H7 (cell line): Measurements from ENCODE around the gene CDCP2. TPM values are rescaled to one million over a fixed set of nuclear protein-coding genes. Genes with fewer than 3 reads are reported as not detected.

Experiments
- DNase-seq: peaks from one replicate; pipeline ENCODE4 v3.0.0; 2012
- H3K27me3 ChIP-seq: 2 replicates; pipeline ENCODE4 v1.6.0; 2011; ENCODE audit warnings: mild to moderate bottlenecking, low read length; ENCODE audit not compliant: control insufficient read depth, insufficient read depth
- H3K36me3 ChIP-seq: replicated peaks from 2 replicates; pipeline ENCODE4 v1.5.1; 2011; ENCODE audit warnings: low read length; ENCODE audit not compliant: control insufficient read depth, insufficient read depth
- H3K4me3 ChIP-seq: 2 replicates; pipeline ENCODE4 v1.5.1; 2011; ENCODE audit warnings: low read depth, mild to moderate bottlenecking, control low read depth, low read length, moderate library complexity; ENCODE audit not compliant: insufficient read depth
- total RNA-seq: library from RNA; depleted of rRNA; stranded (reverse); fragments of >200 nt; shearing (Covaris generic); gene quantifications from 2 replicates; pipeline ENCODE4 v1.2.3, GENCODE V29; 2014

CDCP2 gene
- total RNA-seq, 1 experiment from 2014 or later, result not detected

DNA sequence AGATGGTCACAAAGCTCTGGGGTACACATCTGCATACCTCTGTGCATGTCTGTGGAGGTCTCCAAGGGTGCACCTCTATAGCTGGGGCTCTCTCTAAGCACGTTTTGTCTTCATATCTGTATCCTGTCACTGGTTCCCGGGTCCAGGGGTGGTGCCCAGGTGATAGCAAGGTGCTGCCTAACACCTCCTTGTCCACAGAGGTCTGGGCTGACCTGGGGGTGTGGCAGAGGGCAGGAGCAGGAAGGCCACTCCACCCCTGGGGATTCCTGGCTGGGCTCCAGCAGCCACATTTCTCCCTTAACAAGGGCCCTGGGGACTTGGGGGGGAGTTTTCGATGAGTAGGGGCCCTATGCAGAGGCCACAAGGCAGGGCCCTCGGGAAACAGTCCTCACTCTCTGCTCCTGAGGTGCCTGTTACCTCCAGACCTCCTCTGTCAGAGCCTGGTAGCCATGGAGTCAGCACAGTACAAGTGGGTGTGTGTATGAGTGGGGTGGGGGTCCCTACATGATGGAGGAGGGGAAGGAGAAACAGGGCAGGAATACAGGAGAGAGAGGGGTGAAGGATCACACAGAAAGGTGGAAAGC, 7.0 kb upstream of the CDCP2 start:
- DNase-seq, result no peak
- Histone ChIP-seq H3K4me3 (no peak overlapping the region), H3K36me3 (no peaks in the 10 kb centered on the region), H3K27me3 (no peaks in the 10 kb centered on the region)

- Histone ChIP-seq H3K27me3 (no peaks in the 10 kb centered on the region), H3K4me3 (no peak overlapping the region), H3K36me3 (no peaks in the 10 kb centered on the region)
- DNase-seq, result no peak
Measured at GRCh38 chr1:54158071-54158470, 5.3 kb upstream of the CDCP2 start.

- Histone ChIP-seq H3K4me3 (no peak overlapping the region), H3K36me3 (no peaks in the 10 kb centered on the region), H3K27me3 (no peaks in the 10 kb centered on the region)
- no peak for DNase-seq
Measured at GRCh38 chr1:54157401-54157800, 4.6 kb upstream of the CDCP2 start.

DNA sequence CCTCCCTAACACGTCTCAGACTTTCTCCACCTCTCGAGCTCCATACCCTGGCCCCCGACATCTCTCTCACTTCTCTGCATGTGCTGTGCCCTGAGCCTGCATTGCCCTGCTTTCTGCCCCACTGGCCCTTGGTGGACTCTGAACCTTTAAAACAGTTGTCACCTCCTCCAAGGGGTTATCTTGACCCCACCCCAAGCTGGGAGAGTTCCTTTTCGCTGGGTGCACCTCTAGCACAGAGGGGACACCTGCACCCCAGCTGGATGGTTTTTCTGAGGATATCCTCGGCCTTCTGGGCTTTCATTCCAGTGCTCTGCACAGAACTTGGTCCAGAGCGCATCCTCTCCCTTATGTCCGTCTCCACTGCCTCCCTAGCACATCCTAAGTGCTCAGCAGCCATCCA, 4.2 kb upstream of the CDCP2 start:
- no peaks in the 10 kb centered on the region for H3K36me3 ChIP-seq
- no peak for DNase-seq

DNA sequence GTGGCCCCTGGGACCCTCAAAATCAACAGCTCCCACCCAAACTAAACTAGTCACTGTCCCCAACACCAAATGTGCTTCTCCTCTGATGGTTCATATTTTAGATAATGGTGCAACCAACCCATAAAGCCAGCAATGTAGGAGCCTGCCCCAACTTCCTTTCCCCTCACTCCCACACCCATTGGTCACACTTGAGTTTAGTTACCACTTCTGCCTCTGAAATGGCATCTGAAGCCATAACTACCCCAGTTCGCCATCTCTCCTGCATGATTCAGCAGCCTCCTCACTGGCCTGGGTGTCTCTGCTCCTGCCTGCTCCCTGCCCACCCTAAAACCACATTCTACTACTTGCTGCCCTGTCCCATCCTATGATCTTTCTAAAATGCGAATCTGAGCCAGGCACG, 3.4 kb upstream of the CDCP2 start:
- Histone ChIP-seq H3K27me3 (no peaks in the 10 kb centered on the region), H3K36me3 (no peaks in the 10 kb centered on the region), H3K4me3 (no peak overlapping the region)
- no peak for DNase-seq

More for the DNA sequence above, 4.2 kb upstream of the CDCP2 start:
- Histone ChIP-seq H3K4me3 (no peak overlapping the region), H3K27me3 (no peaks in the 10 kb centered on the region)

DNA sequence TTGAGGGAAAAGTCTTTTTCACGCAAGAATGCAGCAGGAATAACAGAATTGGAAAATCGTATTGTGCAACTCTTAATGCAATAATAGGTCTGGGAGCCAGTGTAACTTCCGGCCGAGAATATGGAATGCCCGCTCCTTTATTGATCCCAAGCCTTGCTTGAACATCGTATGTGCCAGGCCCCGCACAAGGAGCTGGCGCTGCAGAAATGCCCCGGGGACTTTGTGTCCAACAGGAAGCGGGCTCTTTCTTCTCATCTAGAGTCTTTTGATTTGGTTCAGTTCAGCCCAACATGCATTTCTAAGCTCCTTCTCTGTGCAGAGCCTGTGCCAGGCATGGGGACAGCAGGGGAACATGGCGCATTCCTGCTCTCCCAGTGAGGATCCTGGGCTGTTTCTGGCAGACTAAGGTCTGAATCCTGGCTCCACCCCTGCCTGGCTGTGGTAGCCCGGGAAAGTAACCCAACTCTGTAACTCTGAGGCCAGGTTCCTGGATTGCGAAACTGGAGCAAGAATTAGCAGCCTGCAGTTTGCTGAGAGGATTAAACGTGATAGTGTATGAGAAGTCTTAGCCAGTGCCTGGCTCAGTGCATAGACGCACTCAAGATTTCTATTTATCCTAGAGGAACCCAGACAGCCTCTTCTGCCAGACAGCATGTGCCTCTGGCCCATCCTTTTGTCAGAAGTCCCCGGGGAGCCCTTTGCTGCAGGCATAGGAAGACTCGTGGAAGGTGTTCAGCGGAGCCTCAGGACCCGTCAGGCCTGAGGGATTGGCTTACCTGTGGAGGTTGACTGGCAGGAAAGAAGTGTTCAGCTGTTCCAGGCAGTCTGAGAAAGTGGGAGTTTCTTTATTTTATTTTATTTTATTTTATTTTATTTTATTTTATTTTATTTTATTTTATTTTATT, 987 bp upstream of the CDCP2 start:
- Histone ChIP-seq H3K27me3 (no peaks in the 10 kb centered on the region), H3K36me3 (no peaks in the 10 kb centered on the region), H3K4me3 (no peak overlapping the region)
- peak; percentile 82 for DNase-seq

- DNase-seq, result no peak
- H3K27me3 ChIP-seq, result no peaks in the 10 kb centered on the region
- H3K36me3 ChIP-seq, result no peaks in the 10 kb centered on the region
- no peak overlapping the region for H3K4me3 ChIP-seq
Measured at GRCh38 chr1:54151013-54151412, 1.8 kb downstream of the CDCP2 start.

DNA sequence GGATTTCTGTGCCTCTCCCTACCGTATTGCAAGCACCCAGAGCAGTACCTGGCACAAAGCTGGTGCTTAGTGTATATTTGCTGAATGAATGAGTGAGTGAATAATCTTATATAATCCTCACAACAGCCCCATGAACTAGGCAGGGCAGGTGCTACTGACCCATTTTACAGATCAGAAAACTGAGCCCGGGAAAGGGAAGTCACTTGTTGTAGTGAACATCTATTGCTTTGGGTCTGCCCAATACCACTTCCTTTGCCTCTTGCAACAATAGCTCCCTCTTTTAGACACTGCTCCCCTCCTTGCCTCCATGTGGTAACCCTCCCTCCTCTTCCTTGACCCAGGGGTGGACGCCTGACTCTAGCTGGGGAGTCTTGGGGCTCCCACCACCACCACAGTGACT, 3.1 kb downstream of the CDCP2 start:
- H3K27me3 ChIP-seq, result no peaks in the 10 kb centered on the region
- no peaks in the 10 kb centered on the region for H3K36me3 ChIP-seq
- no peak for DNase-seq
- no peak overlapping the region for H3K4me3 ChIP-seq

GRCh38 chr1:54144366-54144765, 8.4 kb downstream of the CDCP2 start:
- Histone ChIP-seq H3K27me3 (no peaks in the 10 kb centered on the region), H3K36me3 (no peaks in the 10 kb centered on the region), H3K4me3 (no peak overlapping the region)
- DNase-seq, result no peak

DNA sequence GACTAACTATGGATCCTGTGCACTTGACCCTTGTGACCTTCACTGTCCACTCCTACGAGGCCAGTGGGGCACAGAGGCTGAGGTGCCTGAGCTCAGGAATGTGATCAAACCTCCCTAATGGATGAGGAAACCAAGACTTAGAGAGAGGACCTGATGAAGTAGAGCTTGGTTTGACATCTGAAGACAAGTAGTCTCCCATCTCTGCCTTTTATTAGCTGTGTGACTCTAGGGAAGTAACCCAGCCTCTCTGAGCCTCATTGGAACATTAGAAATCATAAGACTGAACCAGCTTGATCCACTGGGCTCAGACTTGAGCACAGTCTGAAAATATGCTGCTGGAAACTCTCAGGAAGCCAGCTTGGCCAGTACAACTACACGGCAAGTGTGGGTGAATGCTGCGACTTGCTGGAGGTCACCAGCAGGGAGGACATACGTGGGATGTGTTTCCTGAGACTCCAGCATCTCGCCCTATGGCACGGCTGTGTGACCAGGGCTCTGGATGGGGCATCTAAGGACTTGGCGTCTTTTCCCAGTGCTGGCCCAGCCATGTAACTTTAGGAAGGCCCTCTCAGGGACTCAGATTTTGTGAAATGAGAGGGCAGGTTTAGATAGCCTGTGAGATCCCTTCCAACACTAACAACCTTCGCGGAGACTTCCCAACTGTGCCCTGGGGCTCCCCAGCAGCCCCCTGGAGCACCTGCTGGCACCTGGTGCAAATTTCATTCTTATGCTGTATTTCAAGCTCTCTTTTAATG, 10.5 kb downstream of the CDCP2 start:
- no peak for DNase-seq
- H3K4me3 ChIP-seq, result no peak overlapping the region
- no peaks in the 10 kb centered on the region for H3K27me3 ChIP-seq
- no peaks in the 10 kb centered on the region for H3K36me3 ChIP-seq

DNA sequence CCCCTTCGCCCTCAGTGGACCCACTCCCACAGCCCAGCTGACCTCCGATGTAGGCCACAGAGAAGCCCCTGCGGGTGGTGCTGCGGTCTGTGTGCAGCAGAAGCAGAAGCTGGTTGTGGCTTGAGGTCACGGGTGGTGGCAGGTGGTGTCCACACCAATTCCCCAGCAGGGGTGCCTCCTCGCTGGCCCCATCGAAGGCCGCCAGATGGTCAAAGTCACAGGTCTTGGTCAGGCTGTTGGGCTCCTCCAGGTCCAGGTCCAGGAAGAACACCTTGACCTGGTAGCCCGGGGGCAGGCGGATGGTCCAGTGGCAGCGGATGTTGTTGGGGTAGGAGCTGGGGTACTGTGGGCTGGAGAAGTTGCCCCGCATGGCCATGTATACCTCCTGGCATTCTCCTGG, 13.1 kb downstream of the CDCP2 start:
- H3K36me3 ChIP-seq, result no peaks in the 10 kb centered on the region
- no peak for DNase-seq
- H3K4me3 ChIP-seq, result no peak overlapping the region
- H3K27me3 ChIP-seq, result no peaks in the 10 kb centered on the region

DNA sequence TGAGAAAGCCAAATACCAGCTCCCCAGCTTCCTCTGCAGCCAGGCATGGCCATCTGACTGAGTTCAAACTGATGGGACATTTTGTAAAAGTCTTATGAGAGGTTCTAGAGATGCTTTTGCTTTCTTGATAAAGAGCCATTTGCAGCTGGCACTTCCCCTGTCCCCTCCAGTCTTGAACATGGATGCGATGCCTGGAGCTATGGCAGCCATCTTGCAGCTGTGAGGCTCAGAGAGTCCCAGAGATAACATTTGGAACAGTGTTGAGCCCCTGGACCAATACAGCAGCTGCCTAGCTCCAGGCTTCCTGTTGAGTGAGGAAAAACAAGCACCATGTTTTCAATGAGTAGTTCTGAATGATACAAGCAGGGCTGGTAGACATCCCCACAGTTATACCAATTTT, 13.8 kb downstream of the CDCP2 start:
- no peaks in the 10 kb centered on the region for H3K36me3 ChIP-seq
- H3K4me3 ChIP-seq, result no peak overlapping the region

GRCh38 chr1:54137534-54138061, 15.2 kb downstream of the CDCP2 start:
- Histone ChIP-seq H3K27me3 (no peaks in the 10 kb centered on the region), H3K4me3 (no peak overlapping the region), H3K36me3 (no peaks in the 10 kb centered on the region)
- DNase-seq, result no peak

More for the DNA sequence above, 13.8 kb downstream of the CDCP2 start:
- DNase-seq, result no peak
- H3K27me3 ChIP-seq, result no peaks in the 10 kb centered on the region

- no peak overlapping the region for H3K4me3 ChIP-seq
- DNase-seq, result no peak
- H3K36me3 ChIP-seq, result no peaks in the 10 kb centered on the region
- H3K27me3 ChIP-seq, result no peaks in the 10 kb centered on the region
Measured at GRCh38 chr1:54136963-54137533, 15.8 kb downstream of the CDCP2 start.
